ENCODE data around the gene CALB2.
A peak's percentile ranks its signal among the peaks of the same experiment; 100 is the strongest.

Gene CALB2

GRCh38 chr16:71423865-71424264 lies 65.3 kb downstream of the CALB2 start:
- no peak for TF ChIP-seq CTCF (IDR thresholded peaks at IDR 0.05; ENCODE audit: insufficient read depth, low read length, missing control alignments)
- no peak for DNase-seq (ENCODE audit: low read depth, low spot score)
- CTCF ChIA-PET: interaction anchor here (4.4 kb wide), 1 partner anchor 12 kb away, joined by 19 read pairs; no protein-coding TSS in a partner anchor
- no peak overlapping the region for H3K4me3 ChIP-seq (ENCODE audit: low read depth, low read length)
- POLR2A ChIA-PET: no interaction called here

- no peak for TF ChIP-seq CTCF (IDR thresholded peaks at IDR 0.05; ENCODE audit: insufficient read depth, low read length, missing control alignments)
- ChIA-PET POLR2A (interaction anchor here (0.7 kb wide), 1 partner anchor 27 kb away, joined by 3 read pairs; no protein-coding TSS in a partner anchor), CTCF (interaction anchor here (4.4 kb wide), 1 partner anchor 12 kb away, joined by 19 read pairs; no protein-coding TSS in a partner anchor)
- no peak for DNase-seq (ENCODE audit: low read depth, low spot score)
- no peak overlapping the region for H3K4me3 ChIP-seq (ENCODE audit: low read depth, low read length)
Measured at GRCh38 chr16:71424626-71425025, 66.1 kb downstream of the CALB2 start.

- TF ChIP-seq CTCF (IDR thresholded peaks at IDR 0.05; ENCODE audit: insufficient read depth, low read length, missing control alignments): no peak
- DNase-seq (ENCODE audit: low read depth, low spot score): no peak
- CTCF ChIA-PET: interaction anchor here (0.9 to 2.1 kb wide), 5 partner anchors 10 to 74 kb away, joined by 3 to 6 read pairs (median 4); no protein-coding TSS in a partner anchor
- POLR2A ChIA-PET: no interaction called here
- H3K4me3 ChIP-seq (ENCODE audit: low read depth, low read length): no peak overlapping the region; the same call in 1 of the 2 replicates
Measured at GRCh38 chr16:71425746-71426068, 67.2 kb downstream of the CALB2 start.

- CTCF ChIA-PET: interaction anchor here (0.9 to 2.1 kb wide), 7 partner anchors 11 to 74 kb away, joined by 3 to 6 read pairs (median 4); no protein-coding TSS in a partner anchor
- H3K4me3 ChIP-seq (ENCODE audit: low read depth, low read length): peak overlapping the region; percentile 40
Measured at GRCh38 chr16:71426069-71426879, 67.8 kb downstream of the CALB2 start.

GRCh38 chr16:71426880-71427615 lies 68.5 kb downstream of the CALB2 start:
- no peak for TF ChIP-seq CTCF (IDR thresholded peaks at IDR 0.05; ENCODE audit: insufficient read depth, low read length, missing control alignments)
- no peak for DNase-seq (ENCODE audit: low read depth, low spot score)
- ChIA-PET POLR2A (no interaction called here), CTCF (interaction anchor here (1.0 to 2.1 kb wide), 4 partner anchors 14 to 73 kb away, joined by 3 to 5 read pairs (median 4); no protein-coding TSS in a partner anchor)
- no peak overlapping the region for H3K4me3 ChIP-seq (ENCODE audit: low read depth, low read length)

More at GRCh38 chr16:71426069-71426879, 67.8 kb downstream of the CALB2 start:
- no peak for TF ChIP-seq CTCF (IDR thresholded peaks at IDR 0.05; ENCODE audit: insufficient read depth, low read length, missing control alignments)
- DNase-seq (ENCODE audit: low read depth, low spot score): peak; percentile 67
- POLR2A ChIA-PET: no interaction called here

- POLR2A ChIA-PET: no interaction called here
- H3K4me3 ChIP-seq (ENCODE audit: low read depth, low read length): no peak overlapping the region
- no peak for TF ChIP-seq CTCF (IDR thresholded peaks at IDR 0.05; ENCODE audit: insufficient read depth, low read length, missing control alignments)
- no peak for DNase-seq (ENCODE audit: low read depth, low spot score)
- CTCF ChIA-PET: interaction anchor here (1.8 to 2.3 kb wide), 2 partner anchors 16 to 71 kb away, joined by 5 to 9 read pairs; no protein-coding TSS in a partner anchor
Measured at GRCh38 chr16:71428385-71428784, 69.9 kb downstream of the CALB2 start.
